Raji (cell line): ENCODE measurements around the gene IGFN1.

Source experiments
- POLR2A ChIP-seq: IDR thresholded peaks from 2 replicates; pipeline ENCODE4 v1.6.1; 2011; ENCODE audit warnings: low read depth, low read length, control low read depth; ENCODE audit not compliant: insufficient read depth

Gene IGFN1

GRCh38 chr1:201173736-201174135 is 16.9 kb upstream of the IGFN1 start:
- TF ChIP-seq POLR2A: no peak

DNA sequence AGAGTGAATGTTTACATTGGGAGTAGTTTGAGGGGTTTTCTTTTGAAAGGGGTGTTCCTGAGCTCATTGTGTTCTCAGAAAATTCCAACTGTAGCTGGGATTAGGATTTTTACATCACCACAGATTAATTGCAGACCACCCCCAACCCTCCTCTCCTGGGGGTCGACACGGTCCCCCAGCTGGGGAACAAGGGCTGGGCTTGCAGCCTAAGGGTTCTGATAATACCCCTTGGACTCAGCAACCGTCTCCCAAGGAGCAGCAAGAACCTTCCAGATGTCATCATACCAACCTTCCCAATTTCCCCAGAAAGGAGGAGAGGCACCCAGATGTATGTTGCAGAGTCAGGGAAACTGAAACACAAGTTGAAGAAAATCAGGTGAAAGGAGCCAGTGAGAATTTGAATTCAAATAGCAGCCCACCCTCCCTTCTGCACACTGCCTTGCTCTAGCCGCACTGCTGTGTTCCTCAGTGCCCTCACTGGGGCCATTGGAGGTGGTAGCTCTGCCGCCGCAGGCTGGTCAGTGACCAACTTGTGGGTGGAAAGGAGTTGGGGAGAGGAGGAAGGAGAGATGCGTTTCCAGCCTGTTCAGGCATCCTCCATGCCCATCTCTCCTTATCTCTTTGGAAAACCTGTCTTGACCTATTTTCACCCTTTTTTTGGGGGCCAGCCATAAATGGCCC is 14.7 kb upstream of the IGFN1 start:
- no peak for TF ChIP-seq POLR2A

- no peak for TF ChIP-seq POLR2A
Observed at GRCh38 chr1:201176940-201177339, 13.7 kb upstream of the IGFN1 start.

GRCh38 chr1:201178718-201179117 is 11.9 kb upstream of the IGFN1 start:
- TF ChIP-seq POLR2A: no peak

GRCh38 chr1:201180141-201180540 is 10.5 kb upstream of the IGFN1 start:
- no peak for TF ChIP-seq POLR2A

DNA sequence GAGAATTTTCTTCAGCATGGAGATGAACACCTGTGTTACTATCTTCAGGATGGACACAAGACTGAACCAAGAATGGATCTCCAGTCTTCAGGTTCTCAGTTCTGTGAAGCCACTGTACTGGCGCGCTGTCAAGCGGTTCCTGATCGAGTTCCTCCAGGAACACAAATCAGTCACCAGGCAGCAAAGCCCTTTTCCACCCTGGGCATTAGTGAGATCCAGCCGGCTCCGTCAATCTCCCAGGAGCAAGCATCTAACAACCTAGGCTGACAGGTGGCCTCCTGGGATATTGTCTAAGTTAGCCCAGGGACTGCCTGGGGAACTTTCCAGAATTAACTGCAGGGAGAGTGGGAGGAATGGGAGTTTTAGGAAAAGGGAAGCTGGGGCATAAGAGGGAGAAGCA is 9.7 kb upstream of the IGFN1 start:
- TF ChIP-seq POLR2A: no peak

GRCh38 chr1:201181323-201181722 is 9.3 kb upstream of the IGFN1 start:
- TF ChIP-seq POLR2A: no peak

- no peak for TF ChIP-seq POLR2A
Observed at GRCh38 chr1:201181726-201182125, 8.9 kb upstream of the IGFN1 start.

DNA sequence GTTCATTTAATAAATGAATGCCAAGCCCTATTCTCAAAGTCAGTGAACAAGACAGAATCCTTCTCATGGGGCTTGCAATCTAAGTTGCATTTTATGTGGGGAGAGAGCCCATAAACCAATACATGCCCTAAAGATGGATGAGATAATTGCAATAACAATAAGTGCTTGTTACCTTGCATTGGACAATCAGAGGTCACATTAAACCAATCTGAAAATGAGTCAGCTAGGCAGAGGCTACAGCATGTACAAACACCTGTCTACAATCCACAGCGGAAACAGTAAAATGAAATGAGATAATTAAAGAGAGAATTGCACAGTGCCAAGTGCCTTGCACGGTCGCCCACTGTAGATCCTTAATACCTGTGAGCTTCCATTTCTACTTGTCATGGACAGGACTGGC is 7.4 kb upstream of the IGFN1 start:
- TF ChIP-seq POLR2A: no peak

DNA sequence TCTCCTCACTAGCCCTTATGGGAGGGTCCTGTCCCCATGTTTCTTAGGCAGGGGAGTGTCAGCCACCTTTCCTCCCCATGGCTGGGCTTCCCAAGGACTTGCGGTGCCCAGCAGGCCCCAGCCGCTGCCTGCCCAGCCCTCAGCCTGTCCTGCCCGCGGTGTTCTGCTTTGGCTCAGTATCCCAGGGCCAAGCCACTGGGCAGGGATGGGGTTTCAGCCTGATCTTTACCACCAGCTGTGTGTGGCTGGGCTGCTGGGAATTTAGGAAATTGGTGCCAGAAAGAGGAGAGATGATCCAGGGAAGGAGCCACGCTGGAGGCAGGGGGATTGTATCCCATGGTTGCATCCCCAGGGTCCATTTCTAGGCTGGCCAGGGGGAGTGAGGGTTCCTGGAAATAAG is 6.9 kb upstream of the IGFN1 start:
- no peak for TF ChIP-seq POLR2A

DNA sequence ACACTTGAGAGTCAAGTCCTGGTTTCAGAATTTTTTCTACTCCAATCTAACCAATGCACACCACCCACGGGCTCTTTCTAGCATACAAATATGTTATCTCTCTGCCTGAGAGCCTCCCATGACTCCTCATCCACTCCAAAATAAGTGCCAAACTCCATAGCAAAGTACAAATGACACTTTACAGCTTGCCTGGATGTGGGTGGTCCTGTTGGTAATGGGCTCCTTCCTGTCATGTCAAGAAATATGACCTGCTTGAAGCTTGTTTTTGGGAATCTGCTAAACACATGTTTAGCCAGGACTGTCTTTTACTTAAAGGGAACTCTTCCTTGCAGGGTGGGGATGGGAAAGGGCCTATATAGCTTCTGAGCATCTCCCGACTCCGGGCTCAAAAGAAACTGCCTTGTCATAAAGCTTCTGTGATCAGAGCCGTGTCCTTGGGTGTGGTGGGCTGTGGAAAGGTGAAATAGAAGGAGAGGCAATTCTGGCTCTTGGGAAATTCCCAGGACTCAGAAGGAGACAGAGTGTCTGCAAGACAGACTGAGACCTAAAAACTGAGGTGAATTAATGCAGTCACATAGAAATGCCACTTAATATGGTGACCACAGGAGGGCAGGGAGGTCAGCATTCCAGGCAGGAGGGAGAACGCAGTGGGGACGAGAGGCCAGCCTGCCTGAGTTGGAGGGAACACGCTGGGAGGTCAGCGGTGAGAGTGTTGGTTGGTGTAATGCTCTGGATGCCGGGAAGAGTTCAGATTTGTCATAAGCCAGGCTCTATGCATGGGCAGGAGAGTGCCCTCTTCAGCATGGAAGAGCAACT is 6.1 kb upstream of the IGFN1 start:
- no peak for TF ChIP-seq POLR2A

GRCh38 chr1:201185123-201185453 is 5.5 kb upstream of the IGFN1 start:
- TF ChIP-seq POLR2A: no peak

DNA sequence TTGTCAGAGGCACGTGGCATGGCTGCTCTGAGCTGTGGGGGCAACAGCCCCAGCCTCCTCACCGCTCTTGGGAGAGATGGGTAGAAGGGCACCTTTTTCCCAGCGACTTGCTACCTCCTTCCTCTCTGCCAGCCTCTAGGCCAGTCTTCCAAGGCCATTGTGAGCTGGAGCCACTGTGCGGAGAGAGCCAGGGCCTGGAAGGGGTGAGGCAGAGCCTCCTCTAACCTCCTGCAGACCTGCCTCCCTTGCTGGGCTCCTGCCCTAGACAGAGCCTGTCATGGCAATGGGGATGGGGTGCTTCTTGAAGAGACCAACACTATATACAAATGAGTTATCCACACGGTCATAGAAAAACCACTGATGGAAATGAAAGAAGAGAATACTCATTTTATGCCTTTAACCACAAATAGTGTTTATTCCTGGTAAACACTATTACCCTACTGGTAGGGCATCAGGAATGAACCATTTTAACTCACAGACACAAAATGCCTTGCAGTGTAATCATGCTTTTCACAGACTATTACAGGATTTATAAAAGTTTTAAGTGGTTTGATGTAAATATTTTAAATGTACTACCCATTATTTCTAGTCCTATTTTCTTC is 5.0 kb upstream of the IGFN1 start:
- TF ChIP-seq POLR2A: no peak

- TF ChIP-seq POLR2A: no peak
Observed at GRCh38 chr1:201186192-201186591, 4.4 kb upstream of the IGFN1 start.

DNA sequence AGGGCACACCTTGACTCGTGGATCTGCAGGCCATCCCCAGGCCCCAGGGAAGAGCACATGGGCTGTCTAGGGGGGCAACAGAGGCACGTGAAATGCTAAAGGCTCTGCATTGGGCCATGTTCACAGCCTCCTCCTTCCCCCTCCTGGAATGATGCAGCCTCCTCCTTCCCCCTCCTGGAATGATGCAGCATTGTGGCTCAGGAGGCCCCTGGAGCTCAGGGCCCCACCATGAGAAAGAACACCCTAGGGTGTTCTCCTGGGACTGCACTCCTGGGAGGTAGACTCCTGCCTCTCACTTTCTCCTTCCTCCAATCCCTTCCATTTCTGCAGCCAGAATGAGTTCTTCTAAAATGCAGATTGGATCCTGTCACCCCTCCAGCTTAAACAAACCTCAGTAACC is 1.5 kb upstream of the IGFN1 start:
- no peak for TF ChIP-seq POLR2A

DNA sequence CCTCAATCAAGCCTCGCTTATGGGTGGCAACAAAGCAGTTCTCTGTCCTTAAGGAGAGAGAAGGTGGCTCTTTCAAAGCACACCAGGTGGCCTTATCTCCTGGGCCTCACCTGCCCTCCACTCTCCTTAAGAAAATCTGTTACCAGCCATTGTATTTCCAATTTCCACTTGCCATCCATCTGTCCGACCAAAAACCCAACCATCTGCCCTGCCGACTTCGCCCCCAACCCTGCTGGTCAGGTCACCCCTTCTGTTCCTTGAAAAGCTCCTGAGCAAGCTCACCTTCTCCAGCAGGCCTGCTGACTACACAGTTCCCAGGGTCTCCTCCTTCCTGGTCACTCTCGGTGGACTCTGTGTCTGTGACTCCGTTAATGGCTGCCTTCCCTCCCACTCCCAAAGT is 619 bp upstream of the IGFN1 start:
- no peak for TF ChIP-seq POLR2A
